DND-41 (cell line): Measurements from ENCODE around the gene SYT15.
"Not testable (repeated sequence)": the region's sequence is repeated elsewhere in the genome, so short reads cannot be mapped to it uniquely, and the experiment has no call there.

Experiments
- ATAC-seq: fragments of 200-7000 bp; cut with Tn5 transposase; 3 replicates; pipeline ENCODE4 v1.9.1; 2021; ENCODE audit warnings: low read depth; ENCODE audit not compliant: insufficient read depth
- DNase-seq: peaks from one replicate; pipeline ENCODE4 v3.0.0-alpha.2; 2020
- H2AFZ ChIP-seq: 2 replicates; pipeline ENCODE4 v1.6.0; 2012; ENCODE audit warnings: low read depth, low read length
- H3K27ac ChIP-seq: 2 replicates; pipeline ENCODE4 v1.5.1; 2012; ENCODE audit warnings: low read length, inconsistent platforms
- H3K27me3 ChIP-seq: fragments of 200-600 bp; sonication (generic); 2 replicates; pipeline ENCODE4 v1.6.0; 2012; ENCODE audit warnings: low read length, mild to moderate bottlenecking, inconsistent platforms; ENCODE audit not compliant: insufficient read depth, poor library complexity
- H3K36me3 ChIP-seq: 2 replicates; pipeline ENCODE4 v1.5.1; 2012; ENCODE audit warnings: low read length, inconsistent platforms; ENCODE audit not compliant: insufficient read depth
- H3K4me1 ChIP-seq: 2 replicates; pipeline ENCODE4 v1.5.1; 2012; ENCODE audit warnings: mild to moderate bottlenecking, low read length; ENCODE audit not compliant: insufficient read depth
- H3K4me2 ChIP-seq: 2 replicates; pipeline ENCODE4 v1.6.0; 2012; ENCODE audit warnings: mild to moderate bottlenecking, moderate library complexity, low read length, inconsistent platforms; ENCODE audit not compliant: insufficient read depth
- H3K4me3 ChIP-seq, 2 experiments: fragments of 200-600 bp in 1 of 2; shearing (Covaris generic) in 1 of 2; 2 replicates each; pipeline ENCODE4 v1.5.1; 2012 to 2016; ENCODE audit warnings: inconsistent platforms in 2 of 2, low read length in 2 of 2, mild to moderate bottlenecking in 2 of 2, low read depth in 1 of 2, moderate library complexity in 1 of 2
- H3K79me2 ChIP-seq: 2 replicates; pipeline ENCODE4 v1.6.0; 2012; ENCODE audit warnings: low read length, inconsistent platforms; ENCODE audit not compliant: insufficient read depth
- H3K9ac ChIP-seq: 2 replicates; pipeline ENCODE4 v1.6.0; 2012; ENCODE audit warnings: low read depth, mild to moderate bottlenecking, inconsistent platforms, low read length, moderate library complexity
- H3K9me3 ChIP-seq: 2 replicates; pipeline ENCODE4 v1.5.1; 2012; ENCODE audit warnings: low read length, moderate library complexity, mild to moderate bottlenecking, inconsistent platforms; ENCODE audit not compliant: insufficient read depth, severe bottlenecking
- H4K20me1 ChIP-seq: 2 replicates; pipeline ENCODE4 v1.6.0; 2012; ENCODE audit warnings: low read length; ENCODE audit not compliant: insufficient read depth

The SYT15 gene

GRCh38 chr10:46570655-46571054, 8.3 kb upstream of the SYT15 start:
- H3K9ac ChIP-seq, H4K20me1 ChIP-seq, H3K36me3 ChIP-seq, H3K27ac ChIP-seq, H3K27me3 ChIP-seq, DNase-seq, H3K79me2 ChIP-seq, H3K4me2 ChIP-seq, H3K4me3 ChIP-seq, ATAC-seq, H3K4me1 ChIP-seq, H3K9me3 ChIP-seq, H2AFZ ChIP-seq: not testable (repeated sequence)

DNA sequence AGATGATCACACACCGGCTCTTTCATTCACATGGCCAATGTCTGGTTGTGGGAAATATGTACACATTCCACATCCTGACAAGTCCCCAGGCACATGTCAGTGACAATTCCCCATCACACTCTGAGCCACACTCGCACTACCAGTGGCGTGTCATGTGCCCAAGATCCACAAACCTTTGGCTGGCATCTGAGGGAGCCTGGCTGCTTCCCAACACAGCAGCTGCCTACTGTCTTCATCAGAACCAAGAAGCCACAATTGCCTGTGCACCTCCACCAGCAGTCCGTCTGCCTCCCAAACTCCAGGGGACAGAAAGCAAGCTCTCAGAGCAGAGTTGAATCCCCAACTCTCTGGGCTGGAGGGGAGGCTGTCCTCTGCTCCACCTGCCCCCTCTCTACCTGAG, 6.2 kb upstream of the SYT15 start:
- not testable (repeated sequence) for ATAC-seq, H3K27ac ChIP-seq, H2AFZ ChIP-seq, DNase-seq, H3K79me2 ChIP-seq, H3K4me1 ChIP-seq, H3K27me3 ChIP-seq, H3K4me3 ChIP-seq, H4K20me1 ChIP-seq, H3K36me3 ChIP-seq, H3K9me3 ChIP-seq, H3K9ac ChIP-seq, H3K4me2 ChIP-seq

DNA sequence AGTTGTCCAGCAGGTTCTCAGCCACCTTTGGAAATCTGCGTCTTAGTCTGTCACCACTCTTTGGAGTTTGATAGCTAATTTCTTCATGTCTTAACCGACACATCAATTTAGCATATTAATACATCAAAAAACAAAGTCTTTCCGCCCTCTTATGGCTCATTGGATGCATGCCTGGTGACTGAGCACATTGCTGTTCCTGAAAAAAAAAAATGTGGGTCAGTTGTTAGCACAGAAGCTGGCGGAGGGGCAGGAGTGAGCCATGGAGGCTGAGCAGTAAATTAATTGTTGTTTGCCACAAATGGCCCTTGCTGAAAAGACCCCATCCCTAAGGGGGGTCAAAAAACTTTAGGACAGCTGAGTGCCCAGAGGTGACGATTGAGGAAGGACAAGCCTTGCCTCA, 5.6 kb upstream of the SYT15 start:
- H3K79me2 ChIP-seq, H3K4me3 ChIP-seq, H4K20me1 ChIP-seq, H3K4me2 ChIP-seq, H3K4me1 ChIP-seq, H3K36me3 ChIP-seq, H3K9ac ChIP-seq, H3K9me3 ChIP-seq, ATAC-seq, H3K27ac ChIP-seq, H3K27me3 ChIP-seq, DNase-seq, H2AFZ ChIP-seq: not testable (repeated sequence)

DNA sequence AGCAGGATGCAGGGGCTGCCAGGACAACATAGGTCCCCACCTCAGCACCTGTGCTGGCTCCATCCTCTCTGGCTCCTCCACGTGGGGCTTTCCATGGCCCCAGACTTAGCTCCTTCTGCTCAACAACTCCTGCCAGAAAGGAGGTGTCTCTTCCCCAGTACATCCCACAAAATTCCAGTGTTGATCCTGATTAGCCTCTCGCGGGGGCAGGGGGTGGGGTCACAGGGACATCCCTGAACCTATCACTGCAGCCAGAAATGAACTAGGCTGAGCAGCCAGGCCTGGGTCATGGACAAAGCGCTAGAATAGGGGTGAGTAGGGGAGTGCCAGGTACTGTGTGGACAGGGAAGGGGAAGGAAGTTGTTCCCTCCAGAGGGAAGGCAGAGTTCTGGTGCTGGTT, 5.0 kb upstream of the SYT15 start:
- H3K4me2 ChIP-seq, H2AFZ ChIP-seq, H3K9me3 ChIP-seq, H3K4me1 ChIP-seq, DNase-seq, H3K79me2 ChIP-seq, ATAC-seq, H3K9ac ChIP-seq, H3K36me3 ChIP-seq, H3K4me3 ChIP-seq, H3K27ac ChIP-seq, H3K27me3 ChIP-seq, H4K20me1 ChIP-seq: not testable (repeated sequence)

- H3K4me2 ChIP-seq, DNase-seq, H3K9me3 ChIP-seq, H4K20me1 ChIP-seq, H3K9ac ChIP-seq, H3K4me3 ChIP-seq, H2AFZ ChIP-seq, H3K79me2 ChIP-seq, H3K27ac ChIP-seq, H3K4me1 ChIP-seq, H3K27me3 ChIP-seq, ATAC-seq, H3K36me3 ChIP-seq: not testable (repeated sequence)
Measured at GRCh38 chr10:46577624-46578473, 1.1 kb upstream of the SYT15 start.

GRCh38 chr10:46579378-46579777, 450 bp downstream of the SYT15 start:
- not testable (repeated sequence) for ATAC-seq, H3K36me3 ChIP-seq, DNase-seq

GRCh38 chr10:46581997-46582396, 3.1 kb downstream of the SYT15 start:
- not testable (repeated sequence) for H3K27ac ChIP-seq, H3K36me3 ChIP-seq

More at GRCh38 chr10:46579378-46579777, 450 bp downstream of the SYT15 start:
- H3K4me2 ChIP-seq, H3K79me2 ChIP-seq, H4K20me1 ChIP-seq, H3K27ac ChIP-seq, H3K9ac ChIP-seq, H3K9me3 ChIP-seq, H3K4me1 ChIP-seq, H3K4me3 ChIP-seq, H3K27me3 ChIP-seq, H2AFZ ChIP-seq: not testable (repeated sequence)

DNA sequence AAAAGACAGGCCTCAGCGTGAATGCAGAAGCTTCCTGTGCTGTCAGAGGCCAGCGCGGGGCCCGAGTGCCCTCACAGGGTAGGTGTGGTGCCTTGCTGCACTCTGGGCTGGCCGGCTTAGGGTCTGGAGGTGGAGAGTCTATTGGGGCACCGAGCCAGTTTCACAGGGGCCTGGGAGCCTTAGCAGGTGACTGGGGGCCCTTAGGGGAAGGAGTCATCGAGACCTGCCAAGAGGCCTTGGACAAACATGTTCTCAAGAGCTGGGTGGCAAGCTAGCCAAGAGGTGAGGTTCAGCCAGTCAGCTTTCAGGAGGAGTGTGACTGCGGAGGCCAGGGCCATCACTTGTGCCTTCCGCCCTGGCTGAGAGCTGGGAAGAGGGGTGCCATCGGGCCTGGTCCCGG, 3.6 kb downstream of the SYT15 start:
- not testable (repeated sequence) for H3K9ac ChIP-seq, DNase-seq, H3K27me3 ChIP-seq, H3K4me3 ChIP-seq, H4K20me1 ChIP-seq, H3K79me2 ChIP-seq, H3K9me3 ChIP-seq, H3K4me1 ChIP-seq, H2AFZ ChIP-seq, H3K27ac ChIP-seq, H3K36me3 ChIP-seq, H3K4me2 ChIP-seq, ATAC-seq

More at GRCh38 chr10:46581997-46582396, 3.1 kb downstream of the SYT15 start:
- ATAC-seq, H4K20me1 ChIP-seq, H3K9me3 ChIP-seq, H3K4me3 ChIP-seq, H3K79me2 ChIP-seq, H3K9ac ChIP-seq, H3K27me3 ChIP-seq, DNase-seq, H3K4me2 ChIP-seq, H2AFZ ChIP-seq, H3K4me1 ChIP-seq: not testable (repeated sequence)
